22Rv1 (cell line): ENCODE results near the gene OR51E1.

Experiments used
- CTCF ChIP-seq: fragments of 450-650 bp; IDR thresholded peaks from 2 replicates; pipeline ENCODE4 v1.5.1; 2017; ENCODE audit warnings: mild to moderate bottlenecking
- ZFX ChIP-seq: fragments of 450-650 bp; IDR thresholded peaks from 2 replicates; pipeline ENCODE4 v1.6.1; 2017; ENCODE audit warnings: antibody characterized with exemption, borderline replicate concordance

- TF ChIP-seq CTCF: no peak
- no peak for TF ChIP-seq ZFX
Observed at GRCh38 chr11:4658629-4659445, 15.1 kb downstream of the OR51E1 start.
